H1 (cell line): ENCODE data around the gene BTBD18. TPM values are rescaled to one million over a fixed set of nuclear protein-coding genes. Genes with fewer than 3 reads are reported as not detected.

Source experiments
- CTCF ChIA-PET: fragments of 300-600 bp; sonication (Branson Sonifier 250); formaldehyde crosslinking; loops from one replicate; lab custom pipeline; 2021; ENCODE audit not compliant: partially characterized antibody; lab: Charles Lee
- POLR2A ChIA-PET: fragments of 300-600 bp; sonication (Branson Sonifier 250); formaldehyde crosslinking; loops from one replicate; lab custom pipeline; 2021; ENCODE audit warnings: inconsistent platforms; ENCODE audit not compliant: partially characterized antibody; lab: Charles Lee
- DNase-seq, 2 experiments: peaks; one replicate each; pipeline versions ENCODE4 v3.0.0 to v3.0.0-alpha.2; 2010 to 2022; ENCODE audit warnings: low spot score in 2 of 2, low read depth in 1 of 2, mixed read lengths in 1 of 2
- FAIRE-seq: peaks from 2 replicates; lab custom pipeline; 2011; peaks lifted over from hg19 to GRCh38; lab: Jason Lieb, UNC
- H2AFZ ChIP-seq: 2 replicates; pipeline ENCODE4 v1.8.1; 2012; ENCODE audit warnings: low read length, inconsistent platforms
- H2AK5ac ChIP-seq: 2 replicates; pipeline ENCODE4 v1.6.1; 2013; ENCODE audit warnings: low read depth, low read length
- H2BK120ac ChIP-seq: replicated peaks from 2 replicates; pipeline ENCODE3; 2013; ENCODE audit warnings: low read depth, low read length, inconsistent platforms
- H2BK12ac ChIP-seq: 2 replicates; pipeline ENCODE4 v1.6.1; 2013; ENCODE audit warnings: low read depth, low read length
- H2BK15ac ChIP-seq: 2 replicates; pipeline ENCODE4 v1.6.1; 2013; ENCODE audit warnings: low read length
- H2BK20ac ChIP-seq: 2 replicates; pipeline ENCODE4 v1.6.1; 2013; ENCODE audit warnings: low read length
- H2BK5ac ChIP-seq: 2 replicates; pipeline ENCODE4 v1.6.1; 2013; ENCODE audit warnings: low read depth, low read length
- H3K14ac ChIP-seq: 2 replicates; pipeline ENCODE4 v1.6.1; 2013; ENCODE audit warnings: inconsistent platforms; ENCODE audit not compliant: insufficient read length
- H3K18ac ChIP-seq: 2 replicates; pipeline ENCODE4 v1.6.1; 2013; ENCODE audit warnings: low read length; ENCODE audit errors: extremely low read depth
- H3K23ac ChIP-seq: 2 replicates; pipeline ENCODE4 v1.6.1; 2013; ENCODE audit warnings: inconsistent platforms; ENCODE audit not compliant: insufficient read length
- H3K23me2 ChIP-seq: 2 replicates; pipeline ENCODE4 v1.6.1; 2013; ENCODE audit warnings: low read depth, low read length
- H3K27ac ChIP-seq: 2 replicates; pipeline ENCODE4 v1.6.1; 2011; ENCODE audit warnings: low read depth, low read length, inconsistent platforms
- H3K27me3 ChIP-seq, 4 experiments: replicated peaks in 1 of 4; 1 replicate in 1 of 4; 2 replicates in 3 of 4; pipeline versions ENCODE4 v1.6.1 to v1.8.1; 2011 to 2013; ENCODE audit warnings: low read length in 3 of 4, mild to moderate bottlenecking in 3 of 4, inconsistent platforms in 2 of 4, mixed read lengths in 2 of 4, moderate library complexity in 1 of 4; ENCODE audit not compliant: control insufficient read depth in 3 of 4, insufficient read depth in 3 of 4; ENCODE audit errors: extremely low read depth in 1 of 4
- H3K36me3 ChIP-seq, 4 experiments: 2 replicates each; pipeline versions ENCODE4 v1.6.1 to v1.8.1; 2011 to 2013; ENCODE audit warnings: mild to moderate bottlenecking in 4 of 4, low read length in 3 of 4, moderate library complexity in 2 of 4, control low read depth in 1 of 4, inconsistent platforms in 1 of 4; ENCODE audit not compliant: insufficient read depth in 4 of 4, control insufficient read depth in 2 of 4
- H3K4ac ChIP-seq: replicated peaks from 2 replicates; pipeline ENCODE3; 2013; ENCODE audit warnings: low read length, low read depth, mixed read lengths, inconsistent platforms; ENCODE audit not compliant: insufficient read length
- H3K4me1 ChIP-seq, 4 experiments: replicated peaks in 1 of 4; 1 replicate in 1 of 4; 2 replicates in 3 of 4; pipeline versions ENCODE4 v1.6.1 to v1.8.1; 2011 to 2013; ENCODE audit warnings: low read length in 3 of 4, inconsistent platforms in 2 of 4, mixed read lengths in 1 of 4; ENCODE audit not compliant: insufficient read depth in 4 of 4, control insufficient read depth in 3 of 4
- H3K4me2 ChIP-seq, 2 experiments: 2 replicates each; pipeline versions ENCODE4 v1.6.1 to v1.8.1; 2011 to 2013; ENCODE audit warnings: low read depth in 2 of 2, low read length in 2 of 2, control low read depth in 1 of 2, inconsistent platforms in 1 of 2, mild to moderate bottlenecking in 1 of 2; ENCODE audit not compliant: insufficient read depth in 1 of 2
- H3K4me3 ChIP-seq, 4 experiments: fragments of 200-600, 300-600 bp in 1 of 4; sonication (generic), shearing (Covaris generic), sonication (Bioruptor Twin) in 1 of 4; 2 replicates each; pipeline versions ENCODE4 v1.5.1 to v1.8.1; 2011 to 2016; ENCODE audit warnings: low read length in 4 of 4, low read depth in 3 of 4, control low read depth in 2 of 4, inconsistent platforms in 2 of 4, mild to moderate bottlenecking in 2 of 4, mixed read lengths in 1 of 4, moderate library complexity in 1 of 4; ENCODE audit not compliant: insufficient read depth in 2 of 4; ENCODE audit errors: extremely low read depth in 1 of 4
- H3K56ac ChIP-seq: replicated peaks from 2 replicates; pipeline ENCODE3; 2013; ENCODE audit warnings: low read depth, mild to moderate bottlenecking, mixed read lengths, low read length, inconsistent platforms; ENCODE audit not compliant: insufficient read length
- H3K79me1 ChIP-seq: 2 replicates; pipeline ENCODE4 v1.6.1; 2013; ENCODE audit warnings: low read depth, low read length, control low read depth
- H3K79me2 ChIP-seq, 2 experiments: 2 replicates each; pipeline versions ENCODE4 v1.6.1 to v1.8.1; 2012 to 2013; ENCODE audit warnings: low read length in 2 of 2, mild to moderate bottlenecking in 2 of 2, inconsistent platforms in 1 of 2; ENCODE audit not compliant: insufficient read depth in 2 of 2, control insufficient read depth in 1 of 2
- H3K9ac ChIP-seq, 4 experiments: replicated peaks in 1 of 4; 1 replicate in 1 of 4; 2 replicates in 3 of 4; pipeline versions ENCODE4 v1.6.1 to v1.8.1; 2011 to 2013; ENCODE audit warnings: low read depth in 3 of 4, low read length in 3 of 4, control low read depth in 2 of 4, mild to moderate bottlenecking in 2 of 4, moderate library complexity in 2 of 4, inconsistent platforms in 1 of 4; ENCODE audit errors: extremely low read depth in 1 of 4
- H3K9me3 ChIP-seq, 2 experiments: 2 replicates each; pipeline versions ENCODE4 v1.6.1 to v1.8.1; 2012 to 2013; ENCODE audit warnings: mild to moderate bottlenecking in 2 of 2, moderate library complexity in 2 of 2, control low read depth in 1 of 2, inconsistent platforms in 1 of 2, low read depth in 1 of 2, low read length in 1 of 2, mixed read lengths in 1 of 2; ENCODE audit not compliant: insufficient read depth in 2 of 2
- H4K20me1 ChIP-seq, 2 experiments: replicated peaks in 1 of 2; 2 replicates each; pipeline versions ENCODE3 to v1.8.1; 2011 to 2013; ENCODE audit warnings: inconsistent platforms in 2 of 2, low read length in 2 of 2, mild to moderate bottlenecking in 1 of 2; ENCODE audit not compliant: insufficient read depth in 2 of 2, control insufficient read depth in 1 of 2
- H4K5ac ChIP-seq: 2 replicates; pipeline ENCODE4 v1.6.1; 2013; ENCODE audit warnings: low read length, low read depth, mixed read lengths, inconsistent platforms; ENCODE audit not compliant: insufficient read length
- H4K8ac ChIP-seq: 2 replicates; pipeline ENCODE4 v1.8.0; 2013; ENCODE audit warnings: mild to moderate bottlenecking, moderate library complexity, low read length, inconsistent platforms; ENCODE audit not compliant: insufficient read depth; ENCODE audit errors: extremely low read depth
- H4K91ac ChIP-seq: replicated peaks from 2 replicates; pipeline ENCODE3; 2013; ENCODE audit warnings: low read length, mixed read lengths, inconsistent platforms; ENCODE audit not compliant: insufficient read length
- EZH2 ChIP-seq: fragments of 200-600 bp; sonication (generic); IDR thresholded peaks from 2 replicates; pipeline ENCODE4 v1.7.1; 2012; ENCODE audit warnings: low read depth, mild to moderate bottlenecking, moderate library complexity, low read length, inconsistent platforms; ENCODE audit not compliant: severe bottlenecking
- RNF2 ChIP-seq: fragments of 200-900, 300-1000 bp; sonication (generic); IDR thresholded peaks from 2 replicates; pipeline ENCODE4 v1.7.1; 2016; ENCODE audit warnings: borderline replicate concordance, low read depth, mild to moderate bottlenecking, antibody characterized with exemption, low read length; ENCODE audit not compliant: poor library complexity, severe bottlenecking; ENCODE audit errors: missing control alignments
- SP2 ChIP-seq: IDR thresholded peaks from 2 replicates; pipeline ENCODE4 v1.6.1; 2012; ENCODE audit warnings: mild to moderate bottlenecking, low read length, inconsistent platforms
- SP4 ChIP-seq: IDR thresholded peaks from 2 replicates; pipeline ENCODE4 v1.6.1; 2012; ENCODE audit warnings: low read length, inconsistent platforms
- TBP ChIP-seq: IDR thresholded peaks from 2 replicates; pipeline ENCODE4 v1.6.1; 2011; ENCODE audit warnings: low read depth, low read length, improper control_type of control experiment
- WGBS, 2 experiments: shearing (Covaris generic) in 1 of 2; methylation state at CpG; one replicate each; pipeline versions ENCODE4 v1.1.6 to v1.1.7; 2013 to 2015; ENCODE audit warnings: low lambda C conversion rate in 2 of 2, mixed read lengths in 2 of 2, inconsistent platforms in 1 of 2, low coverage in 1 of 2, missing lambda C conversion rate in 1 of 2; ENCODE audit not compliant: insufficient replicate concordance in 2 of 2, insufficient coverage in 1 of 2, insufficient read length in 1 of 2; ENCODE audit errors: extremely low coverage in 1 of 2, missing lambda C conversion rate in 1 of 2; 5-methylcytosine and 5-hydroxymethylcytosine counted together
- polyA plus RNA-seq, 7 experiments: library from polyadenylated mRNA; depleted of rRNA in 3 of 7; stranded (reverse) in 5 of 7; unstranded in 2 of 7; fragments of >200 nt in 5 of 7; fragments of 200-250 nt in 2 of 7; gene quantifications; 1 replicate in 5 of 7; 2 replicates in 1 of 7; 4 replicates in 1 of 7; pipeline versions ENCODE4 v1.2.1 to v1.2.3, GENCODE V29; 2011 to 2013; ENCODE audit warnings: missing spikeins in 2 of 7, mixed read lengths in 2 of 7
- total RNA-seq: library from RNA; stranded (reverse); fragmentation: NEBNext Ultra II Directional; extraction: Animal tissue kit (Norgen Biotek cat#: 25700); gene quantifications from 2 replicates; pipeline ENCODE4 v1.2.1, GENCODE V29; 2021
- TF ChIP-seq, protein P1 (sequence below): IDR thresholded peaks from 2 replicates; pipeline ENCODE4 v1.6.1; 2012; ENCODE audit warnings: inconsistent platforms
- TF ChIP-seq, protein P2 (sequence below): IDR thresholded peaks from 2 replicates; pipeline ENCODE4 v1.6.1; 2011; ENCODE audit warnings: low read depth, mild to moderate bottlenecking, low read length; ENCODE audit not compliant: insufficient read depth

BTBD18 gene
- total and polyA plus RNA-seq, 2 of the 8 experiments (the other 6 are each of a cell fraction or from before 2014, with no cell fraction given) = 0.03 TPM; not detected in 1

DNA sequence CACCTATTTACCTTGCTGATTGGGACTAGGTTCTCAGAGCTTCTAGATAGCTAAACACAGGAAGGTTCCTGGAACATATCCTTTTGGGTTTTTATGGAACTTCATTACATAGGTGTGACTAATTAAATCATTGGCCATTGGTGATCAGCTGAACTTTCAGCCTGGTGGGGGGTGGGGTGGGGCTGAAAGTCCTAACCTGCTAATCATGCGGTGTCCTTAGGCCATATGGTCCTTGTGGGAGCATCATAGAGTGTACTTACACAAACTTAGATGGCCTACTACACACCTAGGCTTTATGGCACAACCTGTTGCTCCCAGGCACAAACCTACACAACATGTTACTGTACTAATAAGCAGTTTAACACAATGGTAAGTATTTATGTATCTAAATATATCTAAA is 19.0 kb downstream of the BTBD18 start:
- TF ChIP-seq RNF2 (no peak), SP2 (no peak), EZH2 (no peak), SP4 (no peak), TBP (no peak)
- TF ChIP-seq, protein P1, sequence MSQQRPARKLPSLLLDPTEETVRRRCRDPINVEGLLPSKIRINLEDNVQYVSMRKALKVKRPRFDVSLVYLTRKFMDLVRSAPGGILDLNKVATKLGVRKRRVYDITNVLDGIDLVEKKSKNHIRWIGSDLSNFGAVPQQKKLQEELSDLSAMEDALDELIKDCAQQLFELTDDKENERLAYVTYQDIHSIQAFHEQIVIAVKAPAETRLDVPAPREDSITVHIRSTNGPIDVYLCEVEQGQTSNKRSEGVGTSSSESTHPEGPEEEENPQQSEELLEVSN = no peak
- TF ChIP-seq, protein P2, sequence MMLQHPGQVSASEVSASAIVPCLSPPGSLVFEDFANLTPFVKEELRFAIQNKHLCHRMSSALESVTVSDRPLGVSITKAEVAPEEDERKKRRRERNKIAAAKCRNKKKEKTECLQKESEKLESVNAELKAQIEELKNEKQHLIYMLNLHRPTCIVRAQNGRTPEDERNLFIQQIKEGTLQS = no peak
- POLR2A ChIA-PET = interaction anchor here (1.3 to 3.2 kb wide), 3 partner anchors 9 to 64 kb away, joined by 3 to 15 read pairs (median 4); partner anchors contain the start of gene SELENOH
- WGBS, 2 experiments = 94% methylated on average over 1 of the region's 1 CpG; no CpG with 5 or more reads in 1 of the 2 experiments

More for the DNA sequence above, 19.0 kb downstream of the BTBD18 start:
- Histone ChIP-seq H3K27ac (no peak overlapping the region), H3K14ac (no peak overlapping the region), H2BK120ac (no peak overlapping the region), H3K9me3 (no peaks in the 10 kb centered on the region), H3K4me2 (no peak overlapping the region), H3K79me1 (peaks cover 4% of the 10 kb centered on the region), H3K23ac (no peak overlapping the region), H3K9ac (no peak overlapping the region), H3K79me2 (peaks cover 0 to 47% of the 10 kb centered on the region in 2 experiments; a peak in 2 of 4 replicates), H2AK5ac (no peak overlapping the region), H2BK15ac (no peak overlapping the region), H3K36me3 (peaks cover 0 to 7% (median 4%) of the 10 kb centered on the region in 4 experiments; a peak in 3 of 8 replicates), H3K4me1 (peaks cover 0 to 10% (median 3%) of the 10 kb centered on the region in 4 experiments; a peak in 4 of 7 replicates), H2BK20ac (no peak overlapping the region), H3K56ac (no peak overlapping the region), H3K27me3 (no peaks in the 10 kb centered on the region), H3K4me3 (no peak overlapping the region), H3K23me2 (no peaks in the 10 kb centered on the region), H2BK12ac (no peak overlapping the region), H3K18ac (no peak overlapping the region), H2BK5ac (no peak overlapping the region), H4K20me1 (peaks cover 0 to 8% of the 10 kb centered on the region in 2 experiments), H4K5ac (no peak overlapping the region), H4K8ac (no peak overlapping the region; the same call in 1 of the 2 replicates), H4K91ac (no peak overlapping the region), H2AFZ (no peak overlapping the region), H3K4ac (no peak overlapping the region)
- CTCF ChIA-PET = interaction anchor here (0.9 to 1.5 kb wide), 2 partner anchors 32 to 68 kb away, joined by 4 to 6 read pairs; no protein-coding TSS in a partner anchor
- DNase-seq (no peak), FAIRE-seq (no peak)
